Left lung (tissue), 10 donors: ENCODE data around the gene CANT1. TPM values are rescaled to one million over a fixed set of nuclear protein-coding genes. Genes with fewer than 3 reads are reported as not detected.
A peak's percentile ranks its signal among the peaks of the same experiment; 100 is the strongest.

Source experiments
- ATAC-seq: fragments of 200-7000 bp; cut with Tn5 transposase; one replicate; pipeline ENCODE4 v1.9.1; 2020; ENCODE audit warnings: moderate library complexity
- DNase-seq, 4 donors: peaks; one replicate each; pipeline ENCODE4 v3.0.0-alpha.2; 2013 to 2020
- H3K27ac ChIP-seq, 2 donors: fragments of 200-600 bp; sonication (generic) in 1 of 2; one replicate each; pipeline versions ENCODE4 v1.5.0 to v1.8.0; 2020 to 2021
- H3K27me3 ChIP-seq, 2 donors: fragments of 200-600 bp; sonication (generic) in 1 of 2; one replicate each; pipeline versions ENCODE4 v1.5.0 to v1.8.0; 2020 to 2021
- H3K36me3 ChIP-seq, 2 donors: fragments of 200-600 bp; sonication (generic) in 1 of 2; one replicate each; pipeline versions ENCODE4 v1.5.0 to v1.8.0; 2020 to 2021
- H3K4me1 ChIP-seq, 2 donors: fragments of 200-600 bp; one replicate each; pipeline ENCODE4 v1.8.0; 2021
- H3K4me3 ChIP-seq, 2 donors: fragments of 200-600 bp; sonication (generic) in 1 of 2; one replicate each; pipeline versions ENCODE4 v1.5.0 to v1.8.0; 2020 to 2021; ENCODE audit warnings: mild to moderate bottlenecking in 1 of 2
- H3K9me3 ChIP-seq, 2 donors: fragments of 200-600 bp; sonication (generic) in 1 of 2; one replicate each; pipeline versions ENCODE4 v1.5.0 to v1.8.0; 2020 to 2021
- intact Hi-C, 2 donors: fragments of 100-400 bp; cut with DNase I; formaldehyde crosslinking; loops; one replicate each; pipeline versions ENCODE4 v1.11.2 to v1.14.2; 2022
- polyA plus RNA-seq, 6 donors: library from polyadenylated mRNA; unstranded; fragments of 120-200 nt; gene quantifications; one replicate each; pipeline ENCODE4 v1.2.1, GENCODE V29; 2013; ENCODE audit not compliant: insufficient read length in 6 of 6
- total RNA-seq, 2 donors: library from RNA; stranded (reverse); fragmentation: NEBNext Ultra II Directional; extraction: Animal tissue kit (Norgen Biotek cat#: 25700); gene quantifications; one replicate each; pipeline ENCODE4 v1.2.1, GENCODE V29; 2021
- TF ChIP-seq, protein P1 (sequence below), 2 donors: fragments of 200-600 bp; sonication (generic) in 1 of 2; IDR thresholded peaks; one replicate each; pipeline versions ENCODE4 v1.5.0 to v1.8.0; 2021; ENCODE audit warnings: antibody characterized with exemption in 2 of 2
- donor health status: DM: no; HTN: yes; CAD: no.
- donor health status: DM: no; HTN: no; CAD: no.

CANT1 gene
- total and polyA plus RNA-seq, 8 donors: 37.9 to 69.0 (median 41.2) TPM

DNA sequence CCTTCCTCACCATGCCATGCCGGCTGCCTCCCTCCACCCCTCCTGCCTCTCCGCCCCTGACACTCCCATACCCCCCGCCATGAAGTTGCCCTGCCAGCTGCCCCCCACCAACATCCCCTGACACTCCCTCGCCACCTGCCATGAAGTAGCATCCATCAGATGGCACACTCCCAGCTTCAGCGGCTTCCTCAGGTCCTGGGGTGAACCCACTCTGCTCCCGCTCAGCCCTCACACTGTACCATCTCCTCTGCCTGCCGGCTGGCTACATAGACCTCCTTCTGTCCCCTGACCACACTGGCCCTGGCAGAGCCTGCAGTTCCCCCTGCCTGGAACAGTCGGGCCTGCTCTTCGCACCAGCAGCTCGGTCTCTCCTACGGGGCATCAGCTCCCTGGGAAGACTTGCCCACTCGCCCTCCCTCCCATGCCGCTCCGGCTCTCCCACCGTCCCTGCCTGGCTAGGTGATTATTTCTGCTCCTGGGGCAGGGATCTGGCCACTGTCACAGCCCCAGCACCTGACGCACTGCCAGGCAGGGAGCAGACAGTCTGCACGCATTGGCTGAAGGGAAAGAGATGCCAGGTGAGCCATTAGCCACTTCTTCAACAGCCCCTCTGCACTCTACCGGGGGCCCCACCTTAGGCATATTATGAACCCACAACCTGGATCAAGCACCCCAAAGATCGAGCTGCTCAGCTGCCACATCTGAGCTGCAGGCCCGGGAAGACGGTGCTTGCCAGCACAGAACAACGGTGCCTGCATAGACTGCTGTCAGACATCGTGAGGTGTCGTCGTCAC is 9.0 kb downstream of the CANT1 start:
- Histone ChIP-seq H3K9me3 (no peaks in the 10 kb centered on the region), H3K4me3 (no peak overlapping the region), H3K27ac (no peak overlapping the region), H3K4me1 (peaks cover under 1 to 13% of the 10 kb centered on the region in 2 donors), H3K36me3 (peaks cover 0 to 67% of the 10 kb centered on the region in 2 donors), H3K27me3 (no peaks in the 10 kb centered on the region)
- TF ChIP-seq, protein P1, sequence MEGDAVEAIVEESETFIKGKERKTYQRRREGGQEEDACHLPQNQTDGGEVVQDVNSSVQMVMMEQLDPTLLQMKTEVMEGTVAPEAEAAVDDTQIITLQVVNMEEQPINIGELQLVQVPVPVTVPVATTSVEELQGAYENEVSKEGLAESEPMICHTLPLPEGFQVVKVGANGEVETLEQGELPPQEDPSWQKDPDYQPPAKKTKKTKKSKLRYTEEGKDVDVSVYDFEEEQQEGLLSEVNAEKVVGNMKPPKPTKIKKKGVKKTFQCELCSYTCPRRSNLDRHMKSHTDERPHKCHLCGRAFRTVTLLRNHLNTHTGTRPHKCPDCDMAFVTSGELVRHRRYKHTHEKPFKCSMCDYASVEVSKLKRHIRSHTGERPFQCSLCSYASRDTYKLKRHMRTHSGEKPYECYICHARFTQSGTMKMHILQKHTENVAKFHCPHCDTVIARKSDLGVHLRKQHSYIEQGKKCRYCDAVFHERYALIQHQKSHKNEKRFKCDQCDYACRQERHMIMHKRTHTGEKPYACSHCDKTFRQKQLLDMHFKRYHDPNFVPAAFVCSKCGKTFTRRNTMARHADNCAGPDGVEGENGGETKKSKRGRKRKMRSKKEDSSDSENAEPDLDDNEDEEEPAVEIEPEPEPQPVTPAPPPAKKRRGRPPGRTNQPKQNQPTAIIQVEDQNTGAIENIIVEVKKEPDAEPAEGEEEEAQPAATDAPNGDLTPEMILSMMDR (IDR thresholded peaks at IDR 0.05): no peak
- ATAC-seq (no peak), DNase-seq (no peak)
- intact Hi-C loops: no loop called here

DNA sequence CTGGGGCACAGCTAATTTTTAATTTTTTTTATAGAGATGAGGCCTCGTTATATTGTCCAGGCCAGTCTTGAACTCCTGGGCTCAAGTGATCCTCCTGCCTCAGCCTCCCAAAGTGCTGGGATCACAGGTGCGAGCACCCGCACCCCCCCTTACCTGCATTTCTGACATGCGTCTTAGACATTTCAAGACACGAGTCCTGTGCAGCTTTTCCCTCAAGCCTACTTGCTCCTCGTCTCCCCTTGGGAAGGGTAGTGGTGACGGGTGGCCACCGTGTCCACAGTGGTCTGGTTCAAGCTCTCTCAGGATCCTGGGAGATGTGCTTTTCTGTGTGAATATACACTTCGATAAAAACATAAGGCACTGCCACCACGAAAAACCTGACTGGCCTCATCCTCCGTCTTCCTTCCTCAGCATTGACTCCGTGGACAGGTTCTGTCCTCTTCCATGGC is 9.6 kb downstream of the CANT1 start:
- no peak overlapping the region for H3K27ac ChIP-seq
- no peaks in the 10 kb centered on the region for H3K27me3 ChIP-seq
- TF ChIP-seq, protein P1 (IDR thresholded peaks at IDR 0.05): no peak
- H3K4me1 ChIP-seq: peaks cover 0 to 7% of the 10 kb centered on the region in 2 donors
- no peaks in the 10 kb centered on the region for H3K9me3 ChIP-seq
- DNase-seq (no peak), ATAC-seq (no peak)
- intact Hi-C loops: no loop called here
- no peak overlapping the region for H3K4me3 ChIP-seq
- peaks cover 0 to 73% of the 10 kb centered on the region in 2 donors for H3K36me3 ChIP-seq

DNA sequence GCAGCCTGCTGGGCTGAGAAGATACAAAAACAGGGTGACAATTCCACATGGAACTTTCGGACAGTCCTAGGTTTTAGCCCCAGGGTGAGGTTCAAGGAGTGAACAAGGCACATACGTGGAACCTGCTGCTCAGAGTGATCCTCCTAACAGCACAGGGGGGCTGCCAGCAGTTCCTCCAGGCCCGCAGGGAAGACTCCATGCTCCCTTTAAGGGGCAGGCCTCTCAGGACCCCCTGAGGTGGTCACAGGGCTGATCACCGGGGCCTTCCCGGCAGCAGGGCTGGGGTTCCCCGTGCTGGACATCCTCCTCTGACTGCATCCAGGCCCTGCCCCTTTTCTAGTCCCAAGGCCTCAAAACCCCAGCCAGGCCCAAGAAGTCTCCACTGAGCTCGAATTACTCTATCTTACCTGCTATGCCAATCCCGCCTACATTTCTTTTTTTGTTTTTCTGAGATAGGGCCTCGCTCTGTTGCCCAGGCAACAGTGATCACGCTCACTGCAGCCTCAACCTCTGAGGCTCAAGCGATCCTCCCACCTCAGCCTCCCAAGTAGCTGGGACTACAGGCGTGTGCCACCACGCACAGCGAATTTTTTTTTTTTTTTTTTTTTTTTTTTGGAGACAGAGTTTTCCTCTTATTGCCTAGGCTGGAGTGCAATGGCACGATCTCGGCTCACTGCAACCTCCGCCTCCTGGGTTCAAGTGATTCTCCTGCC is 10.4 kb downstream of the CANT1 start:
- intact Hi-C loops: no loop called here
- Histone ChIP-seq H3K27ac (no peak overlapping the region), H3K4me3 (no peak overlapping the region), H3K27me3 (no peaks in the 10 kb centered on the region), H3K36me3 (peaks cover 0 to 80% of the 10 kb centered on the region in 2 donors), H3K4me1 (peaks cover 0 to 7% of the 10 kb centered on the region in 2 donors), H3K9me3 (no peaks in the 10 kb centered on the region)
- no peak for ATAC-seq
- DNase-seq: no peak
- TF ChIP-seq, protein P1 (IDR thresholded peaks at IDR 0.05): no peak

DNA sequence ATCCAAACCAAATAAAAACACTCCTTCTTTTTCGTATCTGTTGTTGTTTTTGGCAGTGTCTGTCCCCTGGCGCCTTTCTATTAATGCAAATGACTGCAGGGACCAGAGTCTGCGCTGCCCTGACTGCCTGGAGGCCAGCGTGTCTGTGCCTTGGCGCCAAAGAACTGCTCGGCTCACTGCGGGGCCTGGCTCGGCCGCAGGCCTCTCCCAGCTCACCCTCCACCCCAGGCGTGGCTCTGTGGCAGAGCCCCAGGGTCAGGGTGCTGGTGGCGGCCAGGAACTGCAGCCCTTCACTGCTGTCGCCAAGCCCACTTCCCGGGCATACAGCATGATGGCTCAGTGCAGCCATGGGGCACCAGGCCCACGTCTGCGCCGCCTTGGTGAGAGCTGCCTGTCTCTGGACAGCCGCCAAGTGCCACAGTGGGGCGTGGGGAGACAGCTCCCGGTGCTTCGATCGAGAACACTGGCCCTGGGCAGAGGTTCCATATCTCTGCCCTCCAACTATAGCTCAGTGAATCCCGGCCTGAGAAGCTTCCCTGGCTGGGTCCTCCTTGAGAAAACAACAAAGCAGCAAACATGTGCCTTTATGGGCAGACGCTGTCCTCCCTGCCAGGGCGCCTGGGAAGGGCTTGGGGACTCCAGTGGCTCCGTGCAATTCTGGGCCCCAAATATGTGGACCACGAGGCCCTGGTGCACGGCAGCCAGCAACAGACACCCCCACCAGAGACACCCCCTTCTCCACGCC is 11.1 kb downstream of the CANT1 start:
- Histone ChIP-seq H3K27me3 (no peaks in the 10 kb centered on the region), H3K9me3 (no peaks in the 10 kb centered on the region), H3K27ac (peak overlapping the region in 1 of 2 donors; percentile 5), H3K4me1 (peaks cover 0 to 10% of the 10 kb centered on the region in 2 donors), H3K4me3 (no peak overlapping the region), H3K36me3 (peaks cover 0 to 88% of the 10 kb centered on the region in 2 donors)
- intact Hi-C loops: no loop called here
- peak; percentile 4 for ATAC-seq
- peak in 2 of 4 donors; percentile 43 to 84 for DNase-seq
- TF ChIP-seq, protein P1 (IDR thresholded peaks at IDR 0.05): no peak
